GM18868 (cell line): ENCODE results near the gene GSTT2.
"Not testable (repeated sequence)": the region's sequence is repeated elsewhere in the genome, so short reads cannot be mapped to it uniquely, and the experiment has no call there.

Experiments used
- ATAC-seq: cut with Tn5 transposase; IDR thresholded peaks from one replicate; pipeline ENCODE4 v1.9.1; 2021; ENCODE audit warnings: mild to moderate bottlenecking, moderate library complexity; ENCODE audit not compliant: unreplicated experiment

GSTT2 gene

DNA sequence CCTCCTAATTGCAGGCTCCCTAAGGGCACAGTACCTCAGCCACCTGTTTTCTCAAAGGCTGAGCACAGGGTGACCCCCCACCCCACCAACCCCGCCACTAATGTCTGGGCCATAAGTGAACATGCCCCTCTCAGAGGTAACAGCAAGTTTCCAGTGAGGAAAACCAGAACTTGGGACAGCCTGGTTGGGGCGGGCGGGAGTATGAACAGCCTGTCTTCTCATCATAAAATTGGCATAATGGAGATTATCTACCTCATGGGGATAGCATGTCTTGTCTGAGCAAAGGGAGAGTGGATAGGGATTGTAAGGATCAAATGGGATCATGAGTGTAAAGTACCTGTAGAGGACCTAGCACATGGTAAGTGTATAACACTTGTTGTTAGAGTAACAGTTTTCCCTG lies 8.0 kb upstream of the GSTT2 start:
- ATAC-seq, result not testable (repeated sequence)

DNA sequence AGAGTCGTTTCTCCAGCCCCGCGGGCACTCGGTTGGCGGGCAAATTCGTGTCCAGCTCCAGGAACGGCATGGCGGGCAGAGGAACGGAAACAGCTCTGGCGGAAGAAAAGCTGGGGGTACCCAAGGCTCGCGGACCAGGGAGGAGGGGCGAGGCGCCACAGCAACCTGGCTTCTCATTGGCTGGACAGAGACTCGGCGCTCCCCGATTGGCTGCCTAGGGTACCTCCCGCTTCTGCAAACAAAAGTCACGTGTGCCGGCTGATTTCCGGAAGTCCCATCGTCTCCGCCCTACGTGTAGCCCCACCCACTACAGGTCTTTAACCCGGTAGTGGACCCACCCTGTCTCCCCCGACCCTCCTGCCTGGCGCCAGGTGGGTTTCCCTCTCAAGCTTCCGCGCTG lies 5.6 kb upstream of the GSTT2 start, which contains the start of gene DDT:
Gene DDT (minus strand): TSS at position 97 of the 400 bp plus-strand sequence. CDS start 27 bp downstream, at position 70.
- ATAC-seq, result peak; percentile 90

- ATAC-seq, result peak; percentile 25
These were observed 5.0 kb upstream of the GSTT2 start for GRCh38 chr22:23974836-23975352.

GRCh38 chr22:23977304-23977703 lies 2.6 kb upstream of the GSTT2 start:
- ATAC-seq, result not testable (repeated sequence)

GRCh38 chr22:23980567-23980966 lies 633 bp downstream of the GSTT2 start:
- not testable (repeated sequence) for ATAC-seq

GRCh38 chr22:23984430-23984829 lies 4.5 kb downstream of the GSTT2 start:
- no peak for ATAC-seq

DNA sequence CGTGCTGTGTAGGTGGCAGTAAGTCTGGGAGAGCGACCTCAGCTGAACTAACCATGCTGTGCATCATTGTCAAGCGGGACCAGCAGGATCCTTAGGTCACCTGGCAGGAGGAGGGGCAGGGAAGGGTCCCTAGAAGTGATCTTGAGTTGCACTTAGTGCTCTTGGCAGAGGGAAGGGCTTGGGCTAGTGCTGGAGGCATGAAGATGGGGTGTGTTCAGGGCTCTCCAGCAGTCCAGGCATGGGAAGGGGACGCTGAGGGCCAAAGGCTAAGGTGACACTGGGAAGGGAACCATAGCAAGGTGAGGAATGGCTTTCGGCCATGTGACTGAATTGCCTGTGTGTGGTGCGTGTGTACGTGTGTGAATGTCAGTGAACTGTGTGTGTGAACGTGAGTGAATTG lies 6.2 kb downstream of the GSTT2 start:
- ATAC-seq, result not testable (repeated sequence)

DNA sequence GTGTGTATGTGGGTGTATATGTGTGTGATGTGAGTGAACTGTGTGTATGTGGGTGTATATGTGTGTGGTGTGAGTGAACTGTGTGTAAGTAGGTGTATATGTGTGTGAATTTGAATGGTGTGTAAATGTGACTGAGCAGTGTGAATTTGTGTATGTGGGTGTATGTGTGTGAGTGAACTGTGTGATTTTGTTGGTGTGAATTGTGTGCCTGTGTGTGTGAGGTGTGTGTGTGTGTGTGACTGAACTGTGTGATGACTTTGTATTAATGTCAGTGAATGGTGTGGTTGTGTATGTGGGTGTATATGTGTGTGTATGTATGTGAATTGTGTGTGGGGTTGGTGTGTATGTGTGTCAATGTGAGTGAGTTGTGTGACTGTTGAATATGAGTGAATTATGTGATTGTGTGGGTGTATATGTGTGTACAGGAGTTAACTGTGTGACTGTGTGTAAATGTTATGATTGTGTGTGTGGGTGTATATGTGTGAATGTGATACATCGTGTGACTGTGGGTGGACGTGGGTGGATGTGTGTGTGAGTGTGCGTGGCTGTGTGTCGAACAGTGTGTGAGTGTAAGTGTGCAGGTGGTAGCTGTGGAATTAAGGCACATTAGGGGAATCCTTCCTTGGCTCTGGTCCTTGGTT lies 6.7 kb downstream of the GSTT2 start:
- not testable (repeated sequence) for ATAC-seq

DNA sequence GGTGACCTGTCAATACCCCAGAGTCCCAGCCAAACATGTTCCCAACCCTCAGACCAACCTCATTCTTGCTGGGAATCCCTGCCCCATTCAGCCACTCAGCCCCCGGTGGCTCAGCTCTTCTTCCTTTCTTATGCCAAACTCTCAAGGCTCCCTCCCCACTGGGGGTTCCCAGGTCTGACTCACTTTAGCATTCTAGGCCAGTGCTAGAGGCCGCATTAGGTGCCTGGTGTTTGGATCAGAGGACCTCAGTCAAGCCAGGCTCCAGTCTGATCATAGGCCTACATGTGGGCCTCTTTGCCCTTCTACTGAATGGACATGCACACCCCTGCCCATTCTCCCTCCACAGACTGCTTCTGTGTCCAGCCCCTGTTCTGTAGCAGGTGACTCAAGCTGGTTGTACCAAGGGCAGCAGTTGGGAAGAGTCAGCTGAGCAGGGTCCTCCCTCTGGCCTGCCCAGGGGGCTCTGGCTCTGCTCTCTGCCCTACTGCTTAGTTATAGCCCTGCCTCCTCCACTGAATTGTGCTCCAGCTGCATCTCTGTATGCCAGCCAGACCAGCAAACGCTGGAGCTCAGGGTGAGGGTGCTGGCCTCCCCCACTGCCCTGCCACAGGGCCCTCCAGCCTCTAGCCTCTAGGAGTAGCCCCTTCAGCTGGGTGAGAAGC lies 9.8 kb downstream of the GSTT2 start:
- ATAC-seq, result not testable (repeated sequence)

DNA sequence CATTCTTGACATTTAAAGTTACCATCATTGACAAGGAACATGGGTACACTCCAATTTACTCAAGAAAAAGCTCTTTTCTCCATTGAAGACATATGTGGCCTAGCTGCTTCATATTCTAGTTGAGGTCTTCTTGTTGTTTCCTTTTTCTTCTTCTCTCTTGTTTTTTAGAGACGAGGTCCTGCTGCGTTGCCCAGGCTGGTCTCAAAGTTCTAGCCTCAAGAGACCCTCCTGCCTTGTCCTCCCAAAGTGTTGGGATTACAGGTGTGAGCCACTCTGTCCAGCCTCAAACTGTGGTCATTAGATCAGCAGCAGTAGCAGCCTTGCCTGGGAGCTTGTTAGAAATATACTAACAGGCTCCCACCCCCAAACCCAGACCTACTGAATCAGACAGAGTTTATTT lies 13.1 kb downstream of the GSTT2 start:
- not testable (repeated sequence) for ATAC-seq

DNA sequence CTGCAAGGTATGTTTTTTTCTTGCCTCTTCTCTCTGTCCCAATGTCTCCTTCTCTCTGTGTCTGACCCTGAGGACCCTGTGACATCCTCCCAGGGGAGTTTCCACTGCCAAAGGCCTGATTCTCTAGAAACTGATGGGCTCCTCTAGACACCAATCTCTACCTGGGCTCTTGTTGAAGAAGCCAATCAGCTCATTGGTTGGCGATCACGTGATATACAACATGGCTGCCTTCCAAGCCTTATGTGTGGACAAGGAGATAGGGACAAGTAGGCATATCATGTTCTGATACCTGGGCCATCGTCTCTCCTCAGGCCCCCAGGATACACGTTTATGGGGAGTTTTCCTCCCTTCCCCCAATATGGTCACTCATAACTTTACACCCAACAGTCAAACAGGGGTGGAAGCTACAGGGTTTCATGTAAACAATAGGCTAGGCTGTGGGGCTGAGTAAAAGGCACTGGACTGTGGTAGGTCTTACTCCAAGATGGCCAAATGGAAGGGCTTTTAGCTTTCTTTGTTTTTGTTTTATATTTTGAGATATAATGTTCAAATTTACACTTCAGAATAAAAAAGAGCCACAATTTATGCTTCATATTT lies 13.7 kb downstream of the GSTT2 start:
- not testable (repeated sequence) for ATAC-seq

- ATAC-seq, result no peak
These were observed 17.2 kb downstream of the GSTT2 start for GRCh38 chr22:23997092-23997491.

GRCh38 chr22:23999779-24000178 lies 19.8 kb downstream of the GSTT2 start:
- not testable (repeated sequence) for ATAC-seq

DNA sequence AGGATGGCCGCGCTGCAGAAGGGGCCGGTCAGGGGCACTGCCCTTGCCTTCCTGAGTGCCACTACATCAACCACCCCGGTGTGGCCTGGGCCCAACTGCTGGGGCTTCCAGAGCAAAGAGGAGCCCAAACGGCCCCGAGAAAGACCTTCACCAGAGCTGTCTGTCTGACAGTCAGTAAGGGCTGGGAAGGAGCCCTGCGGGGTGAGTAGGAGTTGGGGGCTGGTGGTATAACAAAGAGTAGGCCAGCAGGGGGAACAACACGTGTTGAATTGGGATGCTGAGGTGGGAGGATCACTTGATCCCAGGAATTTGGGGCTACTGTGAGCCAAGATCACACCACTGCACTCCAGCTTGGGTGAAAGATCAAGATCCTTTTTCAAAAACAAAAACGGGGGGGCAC lies 21.4 kb downstream of the GSTT2 start:
- ATAC-seq, result no peak

GRCh38 chr22:24002272-24002671 lies 22.3 kb downstream of the GSTT2 start:
- no peak for ATAC-seq

GRCh38 chr22:24002851-24003250 lies 22.9 kb downstream of the GSTT2 start:
- ATAC-seq, result no peak

GRCh38 chr22:24003887-24004286 lies 24.0 kb downstream of the GSTT2 start:
- ATAC-seq, result no peak

DNA sequence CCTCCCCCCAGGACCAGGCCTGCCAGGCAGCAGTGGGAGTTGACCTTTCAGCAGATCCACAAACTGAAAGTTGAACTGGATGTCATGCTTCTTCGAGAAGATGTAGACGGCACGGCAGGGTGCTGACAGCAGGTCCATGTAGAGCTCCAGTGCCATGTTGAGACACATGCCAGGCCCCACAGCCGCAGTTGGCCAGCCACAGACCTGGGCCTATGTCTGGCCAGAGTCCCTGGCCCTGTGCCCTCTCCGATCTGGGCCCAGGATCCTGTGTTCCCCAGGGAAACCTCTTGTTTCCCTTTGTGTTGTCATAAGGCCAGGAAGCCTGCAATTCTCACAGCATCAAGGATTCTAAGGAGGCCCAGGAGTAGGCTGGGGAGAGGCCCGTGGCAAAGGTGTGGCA lies 25.3 kb downstream of the GSTT2 start, which contains the start of gene GSTT4:
Gene GSTT4 (minus strand): TSS at position 253 of the 400 bp plus-strand sequence. CDS start 97 bp downstream, at position 156.
- ATAC-seq, result no peak

GRCh38 chr22:24006207-24006913 lies 26.4 kb downstream of the GSTT2 start:
- no peak for ATAC-seq

DNA sequence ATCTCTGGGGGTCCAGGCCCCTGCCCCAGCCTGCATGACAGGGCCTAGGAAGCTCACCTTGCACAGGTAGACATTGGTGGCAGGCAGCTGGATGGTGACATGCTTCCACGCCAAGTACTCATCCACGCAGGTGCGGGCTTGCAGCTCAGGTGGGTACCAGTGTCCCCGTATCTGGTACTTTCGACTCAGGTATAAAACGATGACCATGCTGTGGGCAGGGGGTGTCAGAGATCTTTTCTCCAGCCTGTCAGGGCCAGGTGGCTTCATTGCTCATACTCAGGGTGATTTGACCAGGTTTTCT lies 26.9 kb downstream of the GSTT2 start:
- no peak for ATAC-seq
